ENCODE measurements around the gene SULT2B1.
"Not testable (repeated sequence)": the region's sequence is repeated elsewhere in the genome, so short reads cannot be mapped to it uniquely, and the experiment has no call there.

The SULT2B1 gene

GRCh38 chr19:48568345-48568886 lies 16.4 kb downstream of the SULT2B1 start:
- TF ChIP-seq, protein P1, sequence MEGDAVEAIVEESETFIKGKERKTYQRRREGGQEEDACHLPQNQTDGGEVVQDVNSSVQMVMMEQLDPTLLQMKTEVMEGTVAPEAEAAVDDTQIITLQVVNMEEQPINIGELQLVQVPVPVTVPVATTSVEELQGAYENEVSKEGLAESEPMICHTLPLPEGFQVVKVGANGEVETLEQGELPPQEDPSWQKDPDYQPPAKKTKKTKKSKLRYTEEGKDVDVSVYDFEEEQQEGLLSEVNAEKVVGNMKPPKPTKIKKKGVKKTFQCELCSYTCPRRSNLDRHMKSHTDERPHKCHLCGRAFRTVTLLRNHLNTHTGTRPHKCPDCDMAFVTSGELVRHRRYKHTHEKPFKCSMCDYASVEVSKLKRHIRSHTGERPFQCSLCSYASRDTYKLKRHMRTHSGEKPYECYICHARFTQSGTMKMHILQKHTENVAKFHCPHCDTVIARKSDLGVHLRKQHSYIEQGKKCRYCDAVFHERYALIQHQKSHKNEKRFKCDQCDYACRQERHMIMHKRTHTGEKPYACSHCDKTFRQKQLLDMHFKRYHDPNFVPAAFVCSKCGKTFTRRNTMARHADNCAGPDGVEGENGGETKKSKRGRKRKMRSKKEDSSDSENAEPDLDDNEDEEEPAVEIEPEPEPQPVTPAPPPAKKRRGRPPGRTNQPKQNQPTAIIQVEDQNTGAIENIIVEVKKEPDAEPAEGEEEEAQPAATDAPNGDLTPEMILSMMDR (conservative IDR thresholded peaks at IDR 0.05; ENCODE audit: low read depth) = no peak
- ChIA-PET POLR2A (ENCODE audit: low non-redundant PET) (no interaction called here), CTCF (interaction anchor here (0.5 to 1.4 kb wide), 4 partner anchors 14 to 62 kb away, joined by 4 to 6 read pairs (median 4); no protein-coding TSS in a partner anchor)
- H3K27ac ChIP-seq = peak overlapping the region; percentile 92
- DNase-seq (ENCODE audit: low spot score) = peak; percentile 81

GRCh38 chr19:48569814-48570213 lies 17.8 kb downstream of the SULT2B1 start:
- ChIA-PET CTCF (no interaction called here), POLR2A (ENCODE audit: low non-redundant PET) (no interaction called here)
- no peak for DNase-seq (ENCODE audit: low spot score)
- TF ChIP-seq, protein P1 (conservative IDR thresholded peaks at IDR 0.05; ENCODE audit: low read depth) = no peak
- 0 out of 2 replicates have a peak overlapping the region, but pooled peaks have one; percentile 5 for H3K27ac ChIP-seq

DNA sequence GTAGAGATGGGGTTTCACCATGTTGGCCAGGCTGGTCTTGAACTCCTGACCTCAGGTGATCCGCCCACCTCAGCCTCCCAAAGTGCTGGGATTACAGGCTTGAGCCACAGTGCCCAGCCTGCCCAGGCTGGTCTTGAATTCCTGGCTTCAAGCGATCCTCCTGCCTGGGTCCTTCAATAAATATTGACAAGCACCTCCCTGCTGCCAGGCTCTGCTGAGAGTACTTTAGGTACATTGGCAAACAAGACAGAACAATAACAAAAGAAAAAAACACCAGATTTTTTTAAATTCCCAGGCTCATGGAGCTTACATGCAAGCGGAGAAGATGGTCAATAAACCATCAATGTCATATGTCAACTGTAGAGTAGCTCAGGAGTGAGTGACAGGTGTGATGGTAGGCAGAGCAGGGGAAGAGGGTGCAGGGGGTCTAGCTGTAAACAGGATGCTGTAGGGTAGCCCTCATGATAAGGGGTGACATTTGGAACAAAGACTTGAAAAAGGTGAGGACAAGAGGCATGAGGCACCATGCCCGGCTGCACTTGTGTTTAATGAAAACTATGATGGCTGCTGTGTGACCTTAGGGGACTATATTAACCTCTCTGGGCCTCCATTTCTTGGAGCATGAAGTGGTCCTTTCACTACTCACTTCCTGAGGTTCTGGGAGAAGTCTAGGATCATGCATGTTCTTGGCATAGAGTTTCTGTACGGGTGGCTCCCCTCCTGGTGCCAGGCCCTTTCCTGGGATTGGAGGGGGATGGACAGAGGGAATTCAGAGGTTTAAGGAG lies 19.6 kb downstream of the SULT2B1 start:
- POLR2A ChIA-PET (ENCODE audit: low non-redundant PET) = interaction anchor here (0.6 kb wide), 1 partner anchor 64 kb away, joined by 3 read pairs; no protein-coding TSS in a partner anchor

GRCh38 chr19:48573163-48573505 lies 21.2 kb downstream of the SULT2B1 start:
- no peak for DNase-seq (ENCODE audit: low spot score)
- POLR2A ChIA-PET (ENCODE audit: low non-redundant PET) = no interaction called here
- CTCF ChIA-PET = interaction anchor here (0.6 to 0.7 kb wide), 2 partner anchors 29 to 70 kb away, joined by 5 read pairs; no protein-coding TSS in a partner anchor
- TF ChIP-seq, protein P1 (conservative IDR thresholded peaks at IDR 0.05; ENCODE audit: low read depth) = no peak
- H3K27ac ChIP-seq = peak overlapping the region; percentile 46

More for the DNA sequence above, 19.6 kb downstream of the SULT2B1 start:
- no peak for DNase-seq (ENCODE audit: low spot score)
- H3K27ac ChIP-seq = peak overlapping the region; percentile 46; the same call in 1 of the 2 replicates
- CTCF ChIA-PET = interaction anchor here (1.1 kb wide), 1 partner anchor 17 kb away, joined by 3 read pairs; no protein-coding TSS in a partner anchor
- TF ChIP-seq, protein P1 (conservative IDR thresholded peaks at IDR 0.05; ENCODE audit: low read depth) = no peak

DNA sequence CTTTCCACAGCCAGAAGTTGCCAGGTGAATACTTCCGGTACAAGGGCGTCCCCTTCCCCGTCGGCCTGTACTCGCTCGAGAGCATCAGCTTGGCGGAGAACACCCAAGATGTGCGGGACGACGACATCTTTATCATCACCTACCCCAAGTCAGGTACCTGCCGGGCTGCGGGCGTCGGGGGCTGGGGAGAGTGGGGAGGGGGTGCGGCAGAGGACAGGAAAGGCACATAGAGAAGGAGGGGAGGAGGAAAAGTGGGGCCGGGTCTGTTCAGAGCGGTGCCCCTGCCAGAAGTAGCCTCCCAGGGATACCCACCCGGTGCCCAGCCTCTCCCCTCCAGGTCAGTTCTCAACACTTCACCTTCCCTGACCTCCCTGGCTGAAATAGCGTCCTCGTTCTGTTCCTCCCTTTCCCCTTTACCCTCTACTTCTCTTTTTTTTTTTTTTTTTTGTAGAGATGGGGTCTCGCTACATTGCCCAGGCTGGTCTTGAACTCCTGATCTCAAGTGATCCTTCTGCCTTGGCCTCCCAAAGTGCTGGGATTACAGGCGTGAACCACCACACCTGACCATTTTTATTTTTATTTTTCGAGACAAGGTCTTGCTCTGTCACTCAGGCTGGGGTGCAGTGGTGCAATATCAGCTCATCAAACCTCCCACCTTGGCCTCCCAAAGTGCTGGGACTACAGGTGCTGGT lies 24.1 kb downstream of the SULT2B1 start:
- ChIA-PET CTCF (no interaction called here), POLR2A (ENCODE audit: low non-redundant PET) (no interaction called here)
- no peak for DNase-seq (ENCODE audit: low spot score)
- H3K27ac ChIP-seq = no peak overlapping the region
- TF ChIP-seq, protein P1 (conservative IDR thresholded peaks at IDR 0.05; ENCODE audit: low read depth) = no peak

- POLR2A ChIA-PET (ENCODE audit: low non-redundant PET); DNase-seq (ENCODE audit: low spot score); H3K27ac ChIP-seq: not testable (repeated sequence)
- CTCF ChIA-PET = interaction anchor here (0.6 kb wide), 1 partner anchor 271 kb away, joined by 3 read pairs; no protein-coding TSS in a partner anchor
Measured at GRCh38 chr19:48577908-48578307, 25.9 kb downstream of the SULT2B1 start.

Data from RWPE1 (cell line).